ENCODE measurements around the gene SCAPER.

The SCAPER gene

DNA sequence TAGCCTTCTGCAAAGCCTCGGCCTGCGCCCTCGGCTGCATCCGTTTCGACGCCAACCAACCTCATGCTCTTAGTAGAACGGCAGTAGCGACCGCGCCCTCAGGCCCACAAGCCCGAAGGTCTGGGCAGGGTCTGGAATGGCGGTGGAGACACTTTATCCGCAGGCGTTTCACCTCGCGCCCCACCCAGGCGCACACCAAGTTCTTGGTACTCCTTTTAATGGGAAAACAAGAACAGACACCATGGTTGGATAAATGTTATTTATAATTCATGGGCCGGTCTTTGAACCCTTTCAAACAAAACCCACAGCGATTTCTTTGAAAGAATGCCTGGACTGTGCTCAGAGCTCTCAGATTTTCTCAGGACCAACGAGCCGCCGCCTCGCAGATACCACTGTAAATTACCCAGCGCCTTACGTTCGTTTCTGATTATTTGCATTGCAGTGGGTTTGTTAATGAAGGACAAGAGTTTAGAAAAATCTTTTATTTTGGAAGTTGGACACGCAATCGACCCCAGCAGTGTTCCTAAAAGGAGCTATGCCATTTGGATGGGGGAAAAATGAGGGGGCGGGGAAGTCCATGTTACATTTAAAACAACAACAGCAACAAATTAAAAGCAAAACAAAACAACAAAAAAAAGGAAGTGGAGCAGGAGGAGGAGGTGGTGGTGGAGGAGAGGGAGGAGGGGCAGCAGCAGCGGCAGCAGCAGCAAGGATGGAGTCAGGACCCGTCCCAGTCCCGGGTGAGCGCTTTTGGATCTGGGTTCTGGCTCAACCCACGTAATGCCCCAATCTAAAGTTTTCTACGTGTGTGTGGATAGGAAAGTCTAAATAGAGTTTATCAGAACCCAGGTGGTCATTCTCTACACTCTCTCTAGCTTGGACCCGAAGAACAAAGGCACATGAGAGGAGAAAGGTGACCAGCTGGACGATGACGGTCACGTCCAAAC is 569.6 kb downstream of the SCAPER start (continued):
- TF ChIP-seq IKZF3 (tag by site-specific recombination; IDR thresholded peaks at IDR 0.05): no peak
- no peak for TF ChIP-seq ZNF48 (tag by site-specific recombination; IDR thresholded peaks at IDR 0.05)
- TF ChIP-seq, protein P1, sequence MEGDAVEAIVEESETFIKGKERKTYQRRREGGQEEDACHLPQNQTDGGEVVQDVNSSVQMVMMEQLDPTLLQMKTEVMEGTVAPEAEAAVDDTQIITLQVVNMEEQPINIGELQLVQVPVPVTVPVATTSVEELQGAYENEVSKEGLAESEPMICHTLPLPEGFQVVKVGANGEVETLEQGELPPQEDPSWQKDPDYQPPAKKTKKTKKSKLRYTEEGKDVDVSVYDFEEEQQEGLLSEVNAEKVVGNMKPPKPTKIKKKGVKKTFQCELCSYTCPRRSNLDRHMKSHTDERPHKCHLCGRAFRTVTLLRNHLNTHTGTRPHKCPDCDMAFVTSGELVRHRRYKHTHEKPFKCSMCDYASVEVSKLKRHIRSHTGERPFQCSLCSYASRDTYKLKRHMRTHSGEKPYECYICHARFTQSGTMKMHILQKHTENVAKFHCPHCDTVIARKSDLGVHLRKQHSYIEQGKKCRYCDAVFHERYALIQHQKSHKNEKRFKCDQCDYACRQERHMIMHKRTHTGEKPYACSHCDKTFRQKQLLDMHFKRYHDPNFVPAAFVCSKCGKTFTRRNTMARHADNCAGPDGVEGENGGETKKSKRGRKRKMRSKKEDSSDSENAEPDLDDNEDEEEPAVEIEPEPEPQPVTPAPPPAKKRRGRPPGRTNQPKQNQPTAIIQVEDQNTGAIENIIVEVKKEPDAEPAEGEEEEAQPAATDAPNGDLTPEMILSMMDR (tag by site-specific recombination; IDR thresholded peaks at IDR 0.05): no peak
- no peak for TF ChIP-seq TRIM28 (IDR thresholded peaks at IDR 0.05; ENCODE audit: borderline replicate concordance, low read length)
- no peak for TF ChIP-seq ZNF214 (tag by site-specific recombination; IDR thresholded peaks at IDR 0.05; ENCODE audit: borderline replicate concordance)
- TF ChIP-seq, protein P2, sequence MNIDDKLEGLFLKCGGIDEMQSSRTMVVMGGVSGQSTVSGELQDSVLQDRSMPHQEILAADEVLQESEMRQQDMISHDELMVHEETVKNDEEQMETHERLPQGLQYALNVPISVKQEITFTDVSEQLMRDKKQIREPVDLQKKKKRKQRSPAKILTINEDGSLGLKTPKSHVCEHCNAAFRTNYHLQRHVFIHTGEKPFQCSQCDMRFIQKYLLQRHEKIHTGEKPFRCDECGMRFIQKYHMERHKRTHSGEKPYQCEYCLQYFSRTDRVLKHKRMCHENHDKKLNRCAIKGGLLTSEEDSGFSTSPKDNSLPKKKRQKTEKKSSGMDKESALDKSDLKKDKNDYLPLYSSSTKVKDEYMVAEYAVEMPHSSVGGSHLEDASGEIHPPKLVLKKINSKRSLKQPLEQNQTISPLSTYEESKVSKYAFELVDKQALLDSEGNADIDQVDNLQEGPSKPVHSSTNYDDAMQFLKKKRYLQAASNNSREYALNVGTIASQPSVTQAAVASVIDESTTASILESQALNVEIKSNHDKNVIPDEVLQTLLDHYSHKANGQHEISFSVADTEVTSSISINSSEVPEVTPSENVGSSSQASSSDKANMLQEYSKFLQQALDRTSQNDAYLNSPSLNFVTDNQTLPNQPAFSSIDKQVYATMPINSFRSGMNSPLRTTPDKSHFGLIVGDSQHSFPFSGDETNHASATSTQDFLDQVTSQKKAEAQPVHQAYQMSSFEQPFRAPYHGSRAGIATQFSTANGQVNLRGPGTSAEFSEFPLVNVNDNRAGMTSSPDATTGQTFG (tag by site-specific recombination; IDR thresholded peaks at IDR 0.05; ENCODE audit: borderline replicate concordance): no peak
- TF ChIP-seq ZNF423 (tag by site-specific recombination; IDR thresholded peaks at IDR 0.05): no peak
- no peak for TF ChIP-seq ZNF23 (tag by site-specific recombination; IDR thresholded peaks at IDR 0.05; ENCODE audit: borderline replicate concordance)
- TF ChIP-seq ZNF596 (tag by site-specific recombination; IDR thresholded peaks at IDR 0.05): no peak
- TF ChIP-seq SP7 (tag by site-specific recombination; IDR thresholded peaks at IDR 0.05): no peak; the same call in 1 of the 2 replicates
- no peak for TF ChIP-seq OVOL3 (tag by site-specific recombination; IDR thresholded peaks at IDR 0.05)
- TF ChIP-seq ZNF157 (tag by site-specific recombination; IDR thresholded peaks at IDR 0.05): no peak

DNA sequence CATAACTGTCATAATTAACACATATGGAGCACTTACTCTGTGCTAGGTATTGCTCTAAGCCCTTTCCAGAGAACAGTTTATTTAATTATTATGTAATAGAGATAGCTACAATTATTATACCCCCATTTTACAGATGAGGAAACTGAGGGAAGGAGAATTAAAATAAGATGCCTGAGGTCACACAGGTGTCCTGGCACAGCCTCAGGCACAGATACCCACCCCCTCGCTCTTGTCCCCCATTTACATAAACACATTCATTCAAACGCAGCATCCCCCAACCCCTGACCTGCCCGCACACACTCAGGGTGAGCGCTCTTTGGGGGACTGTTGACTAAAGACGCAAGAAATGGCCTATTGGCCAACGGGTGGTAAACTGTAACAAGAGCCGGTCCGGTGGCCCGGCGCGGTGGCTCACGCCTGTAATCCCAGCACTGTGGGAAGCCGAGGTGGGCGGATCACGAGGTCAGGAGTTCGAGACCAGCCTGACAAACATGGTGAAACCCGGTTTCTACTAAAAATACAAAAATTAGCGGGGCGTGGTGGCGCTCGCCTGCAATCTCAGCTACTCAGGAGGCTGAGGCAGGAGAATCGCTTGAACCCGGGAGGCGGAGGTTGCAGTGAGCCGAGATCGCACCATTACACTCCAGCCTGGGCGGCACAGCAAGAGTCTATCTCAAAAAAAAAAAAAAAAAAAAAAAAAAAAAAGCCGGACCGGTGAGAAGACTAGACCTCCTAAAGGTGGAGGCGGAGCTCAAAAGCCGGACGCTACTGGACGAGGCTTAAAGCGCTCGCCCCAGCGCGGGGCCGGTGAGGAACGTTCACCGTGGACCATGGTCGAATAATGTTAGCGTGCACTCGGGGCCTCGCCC is 570.5 kb downstream of the SCAPER start:
- peaks cover 3% of the 10 kb centered on the region; the same call in 1 of the 2 replicates for H3K4me1 ChIP-seq (ENCODE audit: control insufficient read depth, insufficient read depth, low read length)
- peaks cover 0 to 6% of the 10 kb centered on the region in 2 experiments; a peak in 1 of 3 replicates for H3K36me3 ChIP-seq (ENCODE audit: control insufficient read depth in 2 of 2, insufficient read depth in 1 of 2, low read length in 2 of 2)
- H3K4me3 ChIP-seq (ENCODE audit: low read depth, low read length): no peak overlapping the region
- H3K27ac ChIP-seq (ENCODE audit: extremely low read depth, low read depth, low read length): no peak overlapping the region
- POLR2A ChIA-PET: interaction anchor here (4.2 to 4.3 kb wide), 2 partner anchors 13 to 24 kb away, joined by 83 to 134 read pairs; partner anchors contain the start of gene ETFA
- no peaks in the 10 kb centered on the region for H3K9me3 ChIP-seq (ENCODE audit: control insufficient read depth, insufficient read depth, low read depth, low read length)
- CTCF ChIA-PET: interaction anchor here (0.6 to 4.1 kb wide), 11 partner anchors 10 to 149 kb away, joined by 3 to 14 read pairs (median 3); no protein-coding TSS in a partner anchor
- 0 out of 2 replicates have a peak, but pooled peaks have one; percentile 23 for TF ChIP-seq ZFHX2 (tag by site-specific recombination; conservative IDR thresholded peaks at IDR 0.05)
- TF ChIP-seq, protein P3, sequence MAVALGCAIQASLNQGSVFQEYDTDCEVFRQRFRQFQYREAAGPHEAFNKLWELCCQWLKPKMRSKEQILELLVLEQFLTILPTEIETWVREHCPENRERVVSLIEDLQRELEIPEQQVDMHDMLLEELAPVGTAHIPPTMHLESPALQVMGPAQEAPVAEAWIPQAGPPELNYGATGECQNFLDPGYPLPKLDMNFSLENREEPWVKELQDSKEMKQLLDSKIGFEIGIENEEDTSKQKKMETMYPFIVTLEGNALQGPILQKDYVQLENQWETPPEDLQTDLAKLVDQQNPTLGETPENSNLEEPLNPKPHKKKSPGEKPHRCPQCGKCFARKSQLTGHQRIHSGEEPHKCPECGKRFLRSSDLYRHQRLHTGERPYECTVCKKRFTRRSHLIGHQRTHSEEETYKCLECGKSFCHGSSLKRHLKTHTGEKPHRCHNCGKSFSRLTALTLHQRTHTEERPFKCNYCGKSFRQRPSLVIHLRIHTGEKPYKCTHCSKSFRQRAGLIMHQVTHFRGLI (tag by site-specific recombination; IDR thresholded peaks at IDR 0.05): no peak

Data from HEK293 (cell line).